PC-3 (cell line): ENCODE data around the gene WBP4.

Experiments used
- EZH2 ChIP-seq: fragments of 300-600 bp; sonication (generic); IDR thresholded peaks from one replicate; pipeline ENCODE4 v1.6.1; 2017; ENCODE audit warnings: antibody characterized with exemption, mild to moderate bottlenecking, low read length; ENCODE audit not compliant: unreplicated experiment
- EZH2phosphoT487 ChIP-seq: fragments of 300-600 bp; sonication (generic); IDR thresholded peaks from 2 replicates; pipeline ENCODE4 v1.6.1; 2018; ENCODE audit warnings: mild to moderate bottlenecking, antibody characterized with exemption, low read length, borderline replicate concordance
- TF ChIP-seq, protein P1 (sequence below): fragments of 300-600 bp; sonication (generic); conservative IDR thresholded peaks from 2 replicates; pipeline ENCODE4 v1.5.1; 2017; ENCODE audit warnings: antibody characterized with exemption, low read depth, mild to moderate bottlenecking, low read length

DNA sequence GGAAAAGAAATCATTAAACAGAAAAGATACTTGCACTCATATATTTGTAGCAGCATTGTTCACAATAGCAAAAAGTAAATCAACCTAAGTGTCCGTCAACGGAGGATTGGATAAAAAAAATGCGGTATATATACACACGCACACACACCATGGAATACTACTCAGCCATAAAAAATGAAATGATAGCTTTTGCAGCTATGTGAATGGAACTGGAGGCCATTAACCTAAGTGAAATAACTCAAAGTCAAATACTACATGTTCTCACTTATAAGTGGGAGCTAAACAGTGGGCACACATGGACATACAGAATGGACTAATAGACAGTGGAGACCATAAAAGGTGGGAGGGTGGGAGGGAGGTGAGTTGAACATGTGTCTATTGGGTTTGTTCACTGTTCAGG is 18.4 kb downstream of the WBP4 start:
- TF ChIP-seq, protein P1, sequence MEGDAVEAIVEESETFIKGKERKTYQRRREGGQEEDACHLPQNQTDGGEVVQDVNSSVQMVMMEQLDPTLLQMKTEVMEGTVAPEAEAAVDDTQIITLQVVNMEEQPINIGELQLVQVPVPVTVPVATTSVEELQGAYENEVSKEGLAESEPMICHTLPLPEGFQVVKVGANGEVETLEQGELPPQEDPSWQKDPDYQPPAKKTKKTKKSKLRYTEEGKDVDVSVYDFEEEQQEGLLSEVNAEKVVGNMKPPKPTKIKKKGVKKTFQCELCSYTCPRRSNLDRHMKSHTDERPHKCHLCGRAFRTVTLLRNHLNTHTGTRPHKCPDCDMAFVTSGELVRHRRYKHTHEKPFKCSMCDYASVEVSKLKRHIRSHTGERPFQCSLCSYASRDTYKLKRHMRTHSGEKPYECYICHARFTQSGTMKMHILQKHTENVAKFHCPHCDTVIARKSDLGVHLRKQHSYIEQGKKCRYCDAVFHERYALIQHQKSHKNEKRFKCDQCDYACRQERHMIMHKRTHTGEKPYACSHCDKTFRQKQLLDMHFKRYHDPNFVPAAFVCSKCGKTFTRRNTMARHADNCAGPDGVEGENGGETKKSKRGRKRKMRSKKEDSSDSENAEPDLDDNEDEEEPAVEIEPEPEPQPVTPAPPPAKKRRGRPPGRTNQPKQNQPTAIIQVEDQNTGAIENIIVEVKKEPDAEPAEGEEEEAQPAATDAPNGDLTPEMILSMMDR, result no peak
- no peak for TF ChIP-seq EZH2
- TF ChIP-seq EZH2phosphoT487, result no peak
